PFSK-1 (cell line): Measurements from ENCODE around the gene ANKRD6.

Experiments
- FOXP2 ChIP-seq: optimal IDR thresholded peaks from 2 replicates; pipeline ENCODE3; 2011; ENCODE audit warnings: borderline replicate concordance, control low read depth, inconsistent platforms; ENCODE audit not compliant: insufficient read depth; ENCODE audit errors: extremely low read length, extremely low read depth
- POLR2AphosphoS5 ChIP-seq: IDR thresholded peaks from 2 replicates; pipeline ENCODE4 v1.6.1; 2012; ENCODE audit warnings: low read depth, mild to moderate bottlenecking, control low read depth, low read length, moderate library complexity
- SIN3A ChIP-seq: IDR thresholded peaks from 2 replicates; pipeline ENCODE4 v1.6.1; 2012; ENCODE audit warnings: mild to moderate bottlenecking, low read length, moderate library complexity, borderline replicate concordance; ENCODE audit not compliant: insufficient read depth
- TAF1 ChIP-seq: IDR thresholded peaks from 2 replicates; pipeline ENCODE4 v1.6.1; 2012; ENCODE audit warnings: low read length, control low read depth, borderline replicate concordance; ENCODE audit not compliant: insufficient read depth
- TF ChIP-seq, protein P1 (sequence below), 2 experiments: IDR thresholded peaks; 2 replicates each; pipeline versions ENCODE4 v1.6.1 to v1.8.0; 2011 to 2012; ENCODE audit warnings: low read depth in 2 of 2, low read length in 2 of 2, control low read depth in 1 of 2, inconsistent platforms in 1 of 2, mild to moderate bottlenecking in 1 of 2, moderate library complexity in 1 of 2; ENCODE audit not compliant: insufficient read depth in 1 of 2

Gene ANKRD6

DNA sequence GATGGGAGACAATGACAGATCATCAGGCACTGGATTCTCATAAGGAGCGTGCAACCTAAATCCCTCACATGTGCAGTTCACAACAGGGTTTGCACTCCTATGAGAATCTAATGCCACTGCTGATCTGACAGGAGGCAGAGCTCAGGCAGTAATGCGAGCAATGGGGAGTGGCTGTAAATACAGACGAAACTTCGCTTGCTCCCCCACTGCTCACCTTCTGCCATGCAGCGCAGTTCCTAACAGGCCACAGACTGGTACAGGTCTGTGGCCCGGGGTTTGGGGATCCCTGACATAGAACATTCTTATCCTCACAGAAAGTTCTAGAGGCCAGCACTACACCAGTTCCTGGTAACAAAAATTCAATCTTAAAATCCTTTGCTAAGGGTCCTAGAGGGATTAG is 44.1 kb upstream of the ANKRD6 start:
- no peak for TF ChIP-seq FOXP2
- no peak for TF ChIP-seq POLR2AphosphoS5
- no peak for TF ChIP-seq TAF1
- TF ChIP-seq SIN3A, result no peak
- TF ChIP-seq, protein P1, sequence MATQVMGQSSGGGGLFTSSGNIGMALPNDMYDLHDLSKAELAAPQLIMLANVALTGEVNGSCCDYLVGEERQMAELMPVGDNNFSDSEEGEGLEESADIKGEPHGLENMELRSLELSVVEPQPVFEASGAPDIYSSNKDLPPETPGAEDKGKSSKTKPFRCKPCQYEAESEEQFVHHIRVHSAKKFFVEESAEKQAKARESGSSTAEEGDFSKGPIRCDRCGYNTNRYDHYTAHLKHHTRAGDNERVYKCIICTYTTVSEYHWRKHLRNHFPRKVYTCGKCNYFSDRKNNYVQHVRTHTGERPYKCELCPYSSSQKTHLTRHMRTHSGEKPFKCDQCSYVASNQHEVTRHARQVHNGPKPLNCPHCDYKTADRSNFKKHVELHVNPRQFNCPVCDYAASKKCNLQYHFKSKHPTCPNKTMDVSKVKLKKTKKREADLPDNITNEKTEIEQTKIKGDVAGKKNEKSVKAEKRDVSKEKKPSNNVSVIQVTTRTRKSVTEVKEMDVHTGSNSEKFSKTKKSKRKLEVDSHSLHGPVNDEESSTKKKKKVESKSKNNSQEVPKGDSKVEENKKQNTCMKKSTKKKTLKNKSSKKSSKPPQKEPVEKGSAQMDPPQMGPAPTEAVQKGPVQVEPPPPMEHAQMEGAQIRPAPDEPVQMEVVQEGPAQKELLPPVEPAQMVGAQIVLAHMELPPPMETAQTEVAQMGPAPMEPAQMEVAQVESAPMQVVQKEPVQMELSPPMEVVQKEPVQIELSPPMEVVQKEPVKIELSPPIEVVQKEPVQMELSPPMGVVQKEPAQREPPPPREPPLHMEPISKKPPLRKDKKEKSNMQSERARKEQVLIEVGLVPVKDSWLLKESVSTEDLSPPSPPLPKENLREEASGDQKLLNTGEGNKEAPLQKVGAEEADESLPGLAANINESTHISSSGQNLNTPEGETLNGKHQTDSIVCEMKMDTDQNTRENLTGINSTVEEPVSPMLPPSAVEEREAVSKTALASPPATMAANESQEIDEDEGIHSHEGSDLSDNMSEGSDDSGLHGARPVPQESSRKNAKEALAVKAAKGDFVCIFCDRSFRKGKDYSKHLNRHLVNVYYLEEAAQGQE (IDR thresholded peaks at IDR 0.05; ENCODE audit: insufficient read depth in 1 of 2, low read depth in 2 of 2, low read length in 2 of 2), result no peak

- no peak for TF ChIP-seq FOXP2
- TF ChIP-seq TAF1, result no peak
- no peak for TF ChIP-seq POLR2AphosphoS5
- no peak for TF ChIP-seq SIN3A
- TF ChIP-seq, protein P1 (IDR thresholded peaks at IDR 0.05; ENCODE audit: insufficient read depth in 1 of 2, low read depth in 2 of 2, low read length in 2 of 2), result no peak
Observed at GRCh38 chr6:89392823-89393222, 40.1 kb upstream of the ANKRD6 start.

DNA sequence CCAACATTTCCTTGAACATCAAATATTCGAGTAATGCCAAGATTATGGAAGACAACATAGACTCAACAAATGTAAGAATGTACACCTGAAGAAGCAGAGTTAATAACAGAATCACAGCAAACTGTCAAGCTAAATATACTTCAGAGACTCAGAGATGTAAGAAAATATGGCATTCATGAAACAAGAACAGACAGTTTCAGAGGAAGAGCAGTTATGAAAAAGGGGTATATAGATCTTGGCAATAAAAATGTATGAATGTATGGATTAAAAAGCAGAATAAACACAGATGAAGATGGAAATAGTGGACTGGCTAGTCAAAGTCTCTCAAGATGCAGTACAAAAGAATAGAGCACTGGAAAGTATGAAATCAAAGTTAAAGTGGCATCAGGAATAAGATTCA is 39.3 kb upstream of the ANKRD6 start:
- TF ChIP-seq, protein P1 (IDR thresholded peaks at IDR 0.05; ENCODE audit: insufficient read depth in 1 of 2, low read depth in 2 of 2, low read length in 2 of 2), result no peak
- no peak for TF ChIP-seq POLR2AphosphoS5
- no peak for TF ChIP-seq FOXP2
- TF ChIP-seq SIN3A, result no peak
- TF ChIP-seq TAF1, result no peak

- no peak for TF ChIP-seq SIN3A
- no peak for TF ChIP-seq POLR2AphosphoS5
- no peak for TF ChIP-seq FOXP2
- TF ChIP-seq, protein P1 (IDR thresholded peaks at IDR 0.05; ENCODE audit: insufficient read depth in 1 of 2, low read depth in 2 of 2, low read length in 2 of 2), result no peak
- no peak for TF ChIP-seq TAF1
Observed at GRCh38 chr6:89398762-89399525, 34.0 kb upstream of the ANKRD6 start.

DNA sequence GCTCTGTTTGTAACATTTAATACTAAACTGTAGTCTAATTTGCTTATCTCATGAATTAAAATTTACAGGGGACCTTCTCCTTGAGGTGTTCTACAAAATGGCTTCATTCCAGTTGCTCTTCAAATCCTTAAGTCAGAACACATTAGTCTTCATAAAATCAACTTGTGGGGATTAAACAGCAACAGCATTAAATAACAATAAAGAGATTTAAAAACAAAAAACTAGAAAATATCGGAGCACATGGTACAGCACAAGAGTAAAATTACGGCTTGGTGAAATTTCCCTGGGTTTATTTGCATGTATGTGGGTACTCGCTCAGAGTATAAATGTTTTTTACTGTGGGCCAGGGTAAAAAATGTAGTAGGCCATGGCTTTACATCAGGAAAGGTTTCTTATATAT is 32.9 kb upstream of the ANKRD6 start:
- TF ChIP-seq FOXP2, result no peak
